HG03064 (cell line): Measurements from ENCODE around the gene FREM2.

ENCODE experiments used
- ATAC-seq: cut with Tn5 transposase; IDR thresholded peaks from one replicate; pipeline ENCODE4 v1.9.1; 2021; ENCODE audit warnings: low read depth; ENCODE audit not compliant: unreplicated experiment

FREM2 gene

GRCh38 chr13:38753878-38754277 lies 67.0 kb downstream of the FREM2 start:
- no peak for ATAC-seq

- no peak for ATAC-seq
These were observed 68.9 kb downstream of the FREM2 start for GRCh38 chr13:38755793-38756192.

GRCh38 chr13:38758277-38758676 lies 71.4 kb downstream of the FREM2 start:
- ATAC-seq, result no peak

- ATAC-seq, result no peak
These were observed 72.5 kb downstream of the FREM2 start for GRCh38 chr13:38759390-38759789.

- no peak for ATAC-seq
These were observed 76.8 kb downstream of the FREM2 start for GRCh38 chr13:38763446-38764381.

- ATAC-seq, result no peak
These were observed 79.9 kb downstream of the FREM2 start for GRCh38 chr13:38766799-38767198.

- ATAC-seq, result no peak
These were observed 80.8 kb downstream of the FREM2 start for GRCh38 chr13:38767506-38768265.

- no peak for ATAC-seq
These were observed 82.6 kb downstream of the FREM2 start for GRCh38 chr13:38769526-38769925.

GRCh38 chr13:38775085-38775484 lies 88.2 kb downstream of the FREM2 start:
- no peak for ATAC-seq

- ATAC-seq, result no peak
These were observed 90.7 kb downstream of the FREM2 start for GRCh38 chr13:38777347-38778119.

- ATAC-seq, result no peak
These were observed 94.7 kb downstream of the FREM2 start for GRCh38 chr13:38781539-38781938.

GRCh38 chr13:38784036-38784880 lies 97.4 kb downstream of the FREM2 start:
- no peak for ATAC-seq

GRCh38 chr13:38785042-38785441 lies 98.2 kb downstream of the FREM2 start:
- no peak for ATAC-seq

- no peak for ATAC-seq
These were observed 98.6 kb downstream of the FREM2 start for GRCh38 chr13:38785490-38785889.

GRCh38 chr13:38787550-38787949 lies 100.7 kb downstream of the FREM2 start:
- ATAC-seq, result no peak

GRCh38 chr13:38796890-38797289 lies 110.0 kb downstream of the FREM2 start:
- no peak for ATAC-seq

GRCh38 chr13:38803531-38803930 lies 116.7 kb downstream of the FREM2 start:
- ATAC-seq, result no peak

GRCh38 chr13:38804061-38804460 lies 117.2 kb downstream of the FREM2 start:
- ATAC-seq, result no peak

- no peak for ATAC-seq
These were observed 117.7 kb downstream of the FREM2 start for GRCh38 chr13:38804536-38804935.

- ATAC-seq, result no peak
These were observed 127.5 kb downstream of the FREM2 start for GRCh38 chr13:38814331-38814730.
